ENCODE data around the gene SIRT6.
"Not testable (repeated sequence)": the region's sequence is repeated elsewhere in the genome, so short reads cannot be mapped to it uniquely, and the experiment has no call there.

The SIRT6 gene

DNA sequence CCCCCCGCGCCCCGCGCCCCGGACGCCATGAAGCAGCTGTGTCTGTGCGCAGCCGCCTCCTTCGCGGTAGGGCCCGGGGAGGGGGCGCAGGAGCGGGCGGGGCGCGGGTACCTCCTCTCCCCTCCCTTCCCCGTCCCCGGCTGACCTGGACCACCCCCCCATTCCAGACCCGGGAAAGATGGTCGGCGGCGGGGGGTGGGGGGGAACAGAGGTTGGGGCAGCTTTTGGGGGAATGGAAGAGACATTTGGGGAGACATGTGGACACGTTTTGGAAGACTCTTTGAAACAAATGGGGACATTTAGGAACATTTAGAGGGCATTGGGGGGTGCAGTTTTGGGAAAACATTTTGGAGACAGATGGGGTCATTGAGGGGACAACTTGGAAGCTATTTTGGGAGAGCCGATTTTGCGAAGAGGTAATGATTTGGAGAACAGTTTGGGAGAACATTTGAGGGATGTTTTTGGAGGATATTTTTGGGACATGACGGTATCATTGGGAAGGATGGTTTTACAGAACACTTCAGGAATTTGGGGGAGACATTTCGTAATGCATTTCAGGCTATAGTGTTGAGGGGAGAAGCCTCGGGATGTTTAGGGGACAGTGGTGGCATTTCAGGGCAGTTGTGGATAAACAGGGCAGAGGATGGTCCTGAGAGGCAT is 16.2 kb upstream of the SIRT6 start:
- no peak for DNase-seq

DNA sequence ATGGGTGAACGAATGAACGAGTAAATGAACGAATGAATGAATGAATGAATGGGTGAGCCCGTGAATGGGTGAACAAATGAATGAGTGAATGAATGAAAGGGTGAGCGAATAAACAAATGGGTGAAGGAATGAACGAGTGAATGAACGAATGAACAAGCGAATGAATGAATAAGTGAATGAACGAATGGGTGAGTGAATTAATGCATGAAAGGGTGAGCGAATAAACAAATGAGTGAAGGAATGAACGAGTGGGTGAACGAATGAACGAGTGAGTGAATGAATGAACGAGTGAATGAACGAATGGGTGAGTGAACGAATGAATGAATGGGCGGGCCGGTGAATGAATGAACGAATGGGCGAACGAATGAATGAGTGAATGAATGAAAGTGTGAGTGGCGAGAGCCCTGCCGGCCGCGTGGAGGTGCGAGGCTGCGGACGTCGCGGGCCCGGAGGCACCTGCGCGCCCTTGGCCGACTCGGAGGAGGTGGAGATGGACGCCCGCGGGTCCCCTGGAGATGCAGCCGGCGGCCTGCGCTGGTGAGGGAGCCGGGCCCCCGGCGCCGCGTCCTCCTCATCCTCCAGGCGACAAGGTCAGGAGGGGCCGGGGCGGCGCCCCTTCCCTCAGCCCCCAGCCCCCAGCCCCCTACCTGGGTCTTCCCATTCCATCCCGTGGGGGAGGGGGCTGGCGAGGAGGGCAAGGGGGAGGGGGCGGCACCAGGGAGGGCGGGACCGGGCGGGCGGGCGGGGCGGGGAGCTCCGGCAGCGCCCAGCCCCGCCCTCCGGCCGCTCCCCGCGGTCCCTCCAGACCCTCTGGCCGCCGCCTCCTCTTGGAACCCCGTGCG is 15.5 kb upstream of the SIRT6 start:
- no peak for DNase-seq

GRCh38 chr19:4197228-4197624 is 14.9 kb upstream of the SIRT6 start:
- DNase-seq, result no peak

- DNase-seq, result no peak
Observed at GRCh38 chr19:4196587-4197148, 14.3 kb upstream of the SIRT6 start.

GRCh38 chr19:4196009-4196408 is 13.6 kb upstream of the SIRT6 start:
- no peak for DNase-seq

DNA sequence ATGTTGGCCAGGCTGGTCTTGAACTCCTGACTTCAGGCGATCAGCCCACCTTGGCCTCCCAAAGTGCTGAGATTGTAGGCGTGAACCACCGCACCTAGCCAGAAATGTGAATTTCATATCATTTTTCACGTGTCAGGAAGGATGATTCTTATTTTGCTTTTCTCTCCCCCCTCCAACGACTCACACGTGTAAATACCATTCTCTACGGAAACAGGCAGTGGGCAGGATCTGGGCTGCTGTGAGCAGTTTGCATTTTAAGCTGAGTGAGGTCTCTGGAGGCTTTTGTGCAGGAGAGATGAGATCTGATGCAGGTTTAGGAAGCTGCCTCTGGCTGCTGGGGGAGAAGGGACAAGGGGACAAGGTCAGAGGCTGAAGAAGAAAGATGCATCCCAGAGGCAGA is 12.0 kb upstream of the SIRT6 start:
- no peak for DNase-seq

DNA sequence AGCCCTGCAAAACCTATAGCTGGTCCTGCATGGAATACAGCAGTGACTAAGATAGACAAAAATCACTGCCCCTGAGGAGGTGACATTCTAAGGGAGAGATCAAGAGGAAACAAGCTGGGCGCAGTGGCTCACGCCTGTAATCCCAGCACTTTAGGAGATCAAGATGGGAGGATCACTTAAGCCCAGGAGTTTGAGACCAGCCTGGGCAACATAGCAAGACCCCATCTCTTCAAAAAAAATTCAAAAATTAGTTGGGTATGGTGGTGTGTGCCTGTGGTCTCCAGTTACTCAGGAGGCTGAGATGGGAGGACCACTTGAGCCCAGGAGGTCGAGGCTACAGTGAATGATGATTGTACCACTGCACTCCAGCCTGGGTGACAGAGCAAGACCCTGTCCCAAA is 10.2 kb upstream of the SIRT6 start:
- not testable (repeated sequence) for DNase-seq

- no peak for DNase-seq
Observed at GRCh38 chr19:4189641-4190040, 7.3 kb upstream of the SIRT6 start.

- no peak for DNase-seq
Observed at GRCh38 chr19:4187313-4188122, 5.2 kb upstream of the SIRT6 start.

- DNase-seq, result peak; percentile 56
Observed at GRCh38 chr19:4186087-4186993, 4.0 kb upstream of the SIRT6 start.

GRCh38 chr19:4185413-4186086 is 3.2 kb upstream of the SIRT6 start:
- DNase-seq, result no peak

- no peak for DNase-seq
Observed at GRCh38 chr19:4184718-4185352, 2.5 kb upstream of the SIRT6 start.

- no peak for DNase-seq
Observed at GRCh38 chr19:4183967-4184717, 1.8 kb upstream of the SIRT6 start.

- no peak for DNase-seq
Observed at GRCh38 chr19:4181053-4181508, 1.3 kb downstream of the SIRT6 start.

GRCh38 chr19:4178990-4179389 is 3.4 kb downstream of the SIRT6 start:
- no peak for DNase-seq

GRCh38 chr19:4177146-4177545 is 5.2 kb downstream of the SIRT6 start:
- DNase-seq, result no peak

- DNase-seq, result no peak
Observed at GRCh38 chr19:4175669-4175931, 6.8 kb downstream of the SIRT6 start.

DNA sequence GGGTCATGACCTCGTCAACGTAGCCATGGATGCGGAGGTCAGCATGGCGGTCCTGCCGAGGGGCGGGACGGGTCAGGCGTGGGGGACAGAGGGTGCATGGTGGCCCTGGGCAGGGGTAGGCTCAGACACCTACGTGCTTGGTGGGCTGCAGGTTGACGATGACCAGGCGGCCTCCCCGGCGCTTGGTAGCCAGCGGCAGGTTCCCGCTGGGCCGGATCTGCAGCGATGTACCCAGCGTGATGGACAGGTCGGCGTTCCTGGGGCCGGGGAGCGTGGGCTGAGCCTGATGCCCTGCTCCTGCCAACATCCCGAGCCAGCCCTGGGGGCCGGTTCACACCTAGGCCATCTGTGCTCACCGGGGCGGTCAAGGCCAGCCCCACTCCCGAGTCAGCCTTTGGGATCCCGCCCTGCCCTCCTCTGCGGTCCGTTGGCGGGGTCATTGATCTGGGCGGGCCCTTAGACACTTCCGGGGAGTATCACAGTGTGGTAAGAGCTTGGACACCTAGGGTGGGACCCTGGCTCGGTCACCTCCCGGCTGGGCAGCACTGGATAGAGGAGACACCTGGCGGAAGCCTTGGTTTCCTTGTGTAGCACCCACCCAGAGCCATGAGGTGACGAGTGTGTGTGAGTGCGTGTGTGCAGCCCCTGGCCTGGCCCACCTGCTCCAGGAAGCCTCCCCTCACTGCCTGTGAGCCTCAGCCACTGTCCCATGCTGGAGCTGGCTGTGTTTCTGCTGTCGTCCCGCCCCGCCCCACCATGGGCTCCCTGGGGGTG is 7.3 kb downstream of the SIRT6 start:
- DNase-seq, result no peak

DNA sequence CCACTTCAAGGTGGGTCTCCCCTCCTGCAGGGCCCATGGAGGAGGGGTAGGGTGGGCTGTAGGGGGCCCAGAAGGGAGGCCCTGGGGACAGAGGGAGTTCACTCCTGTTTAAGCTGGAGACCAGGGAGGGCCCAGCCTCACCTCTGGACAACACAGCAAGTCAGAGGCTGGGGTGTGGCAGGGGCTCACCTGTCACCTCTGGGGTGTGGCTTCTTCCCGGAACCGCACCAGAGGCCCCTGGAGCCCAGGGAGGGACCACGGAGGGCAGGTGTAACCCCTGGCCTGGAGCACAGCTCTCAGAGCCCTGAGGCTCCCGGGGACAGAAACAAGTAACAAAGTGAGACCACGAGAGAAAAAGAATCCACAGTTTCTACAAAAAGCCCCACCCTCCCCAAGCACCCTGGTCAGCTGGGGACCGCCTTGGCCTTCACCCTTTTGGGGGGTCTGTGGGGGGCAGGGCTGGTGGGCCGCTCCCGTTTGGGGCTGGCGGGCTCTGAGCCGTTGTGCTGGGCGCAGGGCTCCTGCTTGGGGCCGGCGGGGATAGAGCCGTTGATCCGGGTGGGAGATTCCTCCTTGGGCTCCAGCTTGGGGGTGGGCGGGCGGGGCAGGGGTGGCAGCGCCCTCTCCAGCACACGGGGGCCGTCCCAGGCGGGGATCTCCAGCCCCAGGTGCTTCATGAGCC is 8.0 kb downstream of the SIRT6 start:
- no peak for DNase-seq
